MM.1S (cell line): ENCODE measurements around the gene DYNC1I1.

Experiments
- DNase-seq: peaks from one replicate; pipeline ENCODE4 v3.0.0-alpha.2; 2015
- H2AFZ ChIP-seq: fragments of 300-600 bp; sonication (generic); 2 replicates; pipeline ENCODE4 v1.6.0; 2016; ENCODE audit warnings: antibody characterized with exemption, low read length
- H3F3A ChIP-seq: fragments of 300-600 bp; sonication (generic); 2 replicates; pipeline ENCODE4 v1.6.1; 2016; ENCODE audit warnings: mild to moderate bottlenecking, antibody characterized with exemption, low read length, moderate library complexity, mixed read lengths; ENCODE audit not compliant: insufficient read depth
- H3K27ac ChIP-seq: fragments of 300-600 bp; sonication (generic); 2 replicates; pipeline ENCODE4 v1.5.1; 2016; ENCODE audit warnings: mild to moderate bottlenecking, low read length
- H3K27me3 ChIP-seq: fragments of 300-600 bp; sonication (generic); replicated peaks from 2 replicates; pipeline ENCODE4 v1.6.0; 2016; ENCODE audit warnings: low read length; ENCODE audit not compliant: insufficient read depth
- H3K36me3 ChIP-seq: fragments of 300-600 bp; sonication (generic); replicated peaks from 2 replicates; pipeline ENCODE4 v1.6.1; 2016; ENCODE audit warnings: mild to moderate bottlenecking, low read length, mixed read lengths; ENCODE audit not compliant: insufficient read depth
- H3K4me1 ChIP-seq: fragments of 300-600 bp; sonication (generic); 2 replicates; pipeline ENCODE4 v1.6.1; 2016; ENCODE audit warnings: low read length, mixed read lengths
- H3K4me2 ChIP-seq: fragments of 300-600 bp; sonication (generic); 2 replicates; pipeline ENCODE4 v1.6.0; 2016; ENCODE audit warnings: low read depth, low read length
- H3K4me3 ChIP-seq: fragments of 300-600 bp; sonication (generic); 2 replicates; pipeline ENCODE4 v1.5.1; 2016; ENCODE audit warnings: low read length, mixed read lengths
- H3K79me2 ChIP-seq: fragments of 300-600 bp; sonication (generic); 2 replicates; pipeline ENCODE4 v1.6.1; 2016; ENCODE audit warnings: mixed run types, low read length, mixed read lengths
- H3K9ac ChIP-seq: fragments of 300-600 bp; sonication (generic); 2 replicates; pipeline ENCODE4 v1.6.1; 2016; ENCODE audit warnings: low read length, mixed read lengths
- H3K9me2 ChIP-seq: fragments of 300-600 bp; sonication (generic); replicated peaks from 2 replicates; pipeline ENCODE4 v1.6.1; 2016; ENCODE audit warnings: mild to moderate bottlenecking, low read length, mixed read lengths; ENCODE audit not compliant: insufficient read depth
- H3K9me3 ChIP-seq: fragments of 300-600 bp; sonication (generic); replicated peaks from 2 replicates; pipeline ENCODE4 v1.6.1; 2016; ENCODE audit warnings: mild to moderate bottlenecking, low read length, mixed read lengths; ENCODE audit not compliant: insufficient read depth
- H4K20me1 ChIP-seq: fragments of 300-600 bp; sonication (generic); 2 replicates; pipeline ENCODE4 v1.6.1; 2016; ENCODE audit warnings: mild to moderate bottlenecking, low read length, moderate library complexity, mixed read lengths; ENCODE audit not compliant: insufficient read depth
- CTCF ChIP-seq: fragments of 300-600 bp; sonication (generic); IDR thresholded peaks from 2 replicates; pipeline ENCODE4 v1.5.1; 2016; ENCODE audit warnings: antibody characterized with exemption, low read length, mixed read lengths
- EZH2 ChIP-seq: fragments of 300-600 bp; sonication (generic); optimal IDR thresholded peaks from 2 replicates; pipeline ENCODE3; 2017; ENCODE audit warnings: low read depth, mild to moderate bottlenecking, antibody characterized with exemption, low read length, mixed read lengths
- EZH2phosphoT487 ChIP-seq: fragments of 300-600 bp; sonication (generic); IDR thresholded peaks from 2 replicates; pipeline ENCODE4 v1.6.1; 2018; ENCODE audit warnings: antibody characterized with exemption, low read length

Gene DYNC1I1

GRCh38 chr7:95874541-95875265 is 102.3 kb downstream of the DYNC1I1 start:
- Histone ChIP-seq H3K9ac (peak overlapping the region; percentile 70), H3K27ac (peak overlapping the region; percentile 92), H3K79me2 (no peaks in the 10 kb centered on the region), H3K9me3 (no peaks in the 10 kb centered on the region), H3K4me3 (peak overlapping the region; percentile 5; the same call in 1 of the 2 replicates), H3K9me2 (no peaks in the 10 kb centered on the region), H3K4me1 (peaks cover 64% of the 10 kb centered on the region), H2AFZ (peak overlapping the region; percentile 69), H3F3A (peaks cover 33% of the 10 kb centered on the region), H3K27me3 (no peaks in the 10 kb centered on the region), H3K4me2 (peak overlapping the region; percentile 67), H3K36me3 (no peaks in the 10 kb centered on the region), H4K20me1 (no peaks in the 10 kb centered on the region)
- DNase-seq, result peak; percentile 62
- TF ChIP-seq CTCF, result no peak
- TF ChIP-seq EZH2, result no peak
- TF ChIP-seq EZH2phosphoT487, result no peak

- Histone ChIP-seq H3K27ac (peak overlapping the region; percentile 92; the same call in 1 of the 2 replicates), H3F3A (peaks cover 33% of the 10 kb centered on the region), H3K4me1 (peaks cover 55% of the 10 kb centered on the region), H3K79me2 (no peaks in the 10 kb centered on the region), H2AFZ (no peak overlapping the region), H3K36me3 (no peaks in the 10 kb centered on the region), H3K9me3 (no peaks in the 10 kb centered on the region), H3K9ac (no peak overlapping the region), H3K4me2 (no peak overlapping the region), H4K20me1 (no peaks in the 10 kb centered on the region), H3K27me3 (no peaks in the 10 kb centered on the region), H3K9me2 (no peaks in the 10 kb centered on the region), H3K4me3 (no peak overlapping the region)
- no peak for DNase-seq
- TF ChIP-seq EZH2phosphoT487, result no peak
- TF ChIP-seq CTCF, result no peak
- TF ChIP-seq EZH2, result no peak
Measured at GRCh38 chr7:95875519-95875918, 103.2 kb downstream of the DYNC1I1 start.

- no peak overlapping the region for H3K27ac ChIP-seq
- H3K4me3 ChIP-seq, result no peak overlapping the region
- no peaks in the 10 kb centered on the region for H3K9me3 ChIP-seq
- H3K4me1 ChIP-seq, result peaks cover 24% of the 10 kb centered on the region
- H3F3A ChIP-seq, result peaks cover 18% of the 10 kb centered on the region
- DNase-seq, result no peak
- no peak overlapping the region for H3K4me2 ChIP-seq
- no peaks in the 10 kb centered on the region for H4K20me1 ChIP-seq
- no peaks in the 10 kb centered on the region for H3K79me2 ChIP-seq
- H3K27me3 ChIP-seq, result no peaks in the 10 kb centered on the region
- no peaks in the 10 kb centered on the region for H3K9me2 ChIP-seq
- H3K9ac ChIP-seq, result no peak overlapping the region
- TF ChIP-seq EZH2, result no peak
- TF ChIP-seq CTCF, result no peak
- TF ChIP-seq EZH2phosphoT487, result no peak
- H3K36me3 ChIP-seq, result no peaks in the 10 kb centered on the region
- no peak overlapping the region for H2AFZ ChIP-seq
Measured at GRCh38 chr7:95878677-95879076, 106.3 kb downstream of the DYNC1I1 start.
